HFFc6 (cell line): ENCODE measurements around the gene RPS10. TPM values are rescaled to one million over a fixed set of nuclear protein-coding genes. Genes with fewer than 3 reads are reported as not detected.

Source experiments
- DNase-seq: peaks from one replicate; pipeline ENCODE4 v3.0.0-alpha.2; 2018
- H3K27ac Mint-ChIP-seq: 2 replicates; pipeline ENCODE4 v1.8.0; 2020; ENCODE audit warnings: mild to moderate bottlenecking, mixed read lengths
- H3K27me3 Mint-ChIP-seq: 2 replicates; pipeline ENCODE4 v1.8.0; 2021; ENCODE audit warnings: mild to moderate bottlenecking, moderate library complexity, mixed read lengths; ENCODE audit not compliant: insufficient read depth
- H3K36me3 Mint-ChIP-seq: 2 replicates; pipeline ENCODE4 v1.8.0; 2021; ENCODE audit warnings: low read depth, mixed read lengths
- H3K4me1 Mint-ChIP-seq: 2 replicates; pipeline ENCODE4 v1.8.0; 2020; ENCODE audit warnings: low read depth, mixed read lengths
- H3K4me3 Mint-ChIP-seq: 2 replicates; pipeline ENCODE4 v1.8.0; 2020; ENCODE audit warnings: mild to moderate bottlenecking, moderate library complexity, mixed read lengths
- H3K9me3 Mint-ChIP-seq: 2 replicates; pipeline ENCODE4 v1.8.0; 2020; ENCODE audit warnings: mild to moderate bottlenecking, mixed read lengths
- CTCF ChIP-seq: fragments of 200-600 bp; sonication (generic); IDR thresholded peaks from 2 replicates; pipeline ENCODE4 v1.5.0; 2021; ENCODE audit warnings: antibody characterized with exemption, mild to moderate bottlenecking
- total RNA-seq, 6 experiments: library from RNA; stranded (reverse); fragmentation: NEBNext Ultra II Directional; extraction: Animal tissue kit (Norgen Biotek cat#: 25700); gene quantifications; 2 replicates in 1 of 6; 3 replicates in 5 of 6; pipeline ENCODE4 v1.2.3, GENCODE V29; 2021

RPS10 gene
- total RNA-seq, 6 experiments from 2014 or later: 1,585 to 1,769 (median 1,649) TPM

GRCh38 chr6:34391473-34391785 is 34.4 kb downstream of the RPS10 start:
- no peak for DNase-seq
- H3K9me3 Mint-ChIP-seq: peaks cover 7% of the 10 kb centered on the region
- H3K4me1 Mint-ChIP-seq: peaks cover 32% of the 10 kb centered on the region
- TF ChIP-seq CTCF: no peak
- H3K4me3 Mint-ChIP-seq: no peak overlapping the region
- H3K27ac Mint-ChIP-seq: no peak overlapping the region
- H3K36me3 Mint-ChIP-seq: peaks cover 7% of the 10 kb centered on the region; the same call in 1 of the 2 replicates
- H3K27me3 Mint-ChIP-seq: no peaks in the 10 kb centered on the region; the same call in 1 of the 2 replicates

- no peak for TF ChIP-seq CTCF
- H3K27me3 Mint-ChIP-seq: no peaks in the 10 kb centered on the region; the same call in 1 of the 2 replicates
- DNase-seq: peak; percentile 43
- 0 out of 2 replicates have a peak, but pooled peaks cover under 1% of the 10 kb centered on the region for H3K36me3 Mint-ChIP-seq
- H3K4me1 Mint-ChIP-seq: peaks cover 37% of the 10 kb centered on the region
- peaks cover under 1% of the 10 kb centered on the region for H3K9me3 Mint-ChIP-seq
- no peak overlapping the region for H3K4me3 Mint-ChIP-seq
- H3K27ac Mint-ChIP-seq: no peak overlapping the region
Observed at GRCh38 chr6:34390531-34391472, 35.1 kb downstream of the RPS10 start.

GRCh38 chr6:34389034-34389433 is 36.8 kb downstream of the RPS10 start:
- no peak for DNase-seq
- Mint-ChIP-seq H3K27ac (no peak overlapping the region), H3K27me3 (no peaks in the 10 kb centered on the region; the same call in 1 of the 2 replicates), H3K4me3 (no peak overlapping the region), H3K9me3 (no peaks in the 10 kb centered on the region), H3K36me3 (no peaks in the 10 kb centered on the region), H3K4me1 (peaks cover 44% of the 10 kb centered on the region)
- TF ChIP-seq CTCF: no peak

GRCh38 chr6:34388421-34388820 is 37.4 kb downstream of the RPS10 start:
- no peak for TF ChIP-seq CTCF
- H3K36me3 Mint-ChIP-seq: no peaks in the 10 kb centered on the region
- no peaks in the 10 kb centered on the region; the same call in 1 of the 2 replicates for H3K27me3 Mint-ChIP-seq
- H3K27ac Mint-ChIP-seq: no peak overlapping the region
- H3K9me3 Mint-ChIP-seq: no peaks in the 10 kb centered on the region
- peaks cover 45% of the 10 kb centered on the region for H3K4me1 Mint-ChIP-seq
- no peak overlapping the region for H3K4me3 Mint-ChIP-seq
- no peak for DNase-seq

- no peaks in the 10 kb centered on the region for H3K36me3 Mint-ChIP-seq
- no peaks in the 10 kb centered on the region for H3K27me3 Mint-ChIP-seq
- no peak for TF ChIP-seq CTCF
- no peak overlapping the region for H3K4me3 Mint-ChIP-seq
- H3K4me1 Mint-ChIP-seq: peaks cover 42% of the 10 kb centered on the region
- H3K27ac Mint-ChIP-seq: peak overlapping the region; percentile 49
- peak; percentile 83 for DNase-seq
- no peaks in the 10 kb centered on the region for H3K9me3 Mint-ChIP-seq
Observed at GRCh38 chr6:34386316-34387137, 39.3 kb downstream of the RPS10 start.
